Measurements from ENCODE around the gene ELMO1.

ELMO1 gene

GRCh38 chr7:36896418-36896817 lies 552.2 kb downstream of the ELMO1 start:
- DNase-seq, result no peak
- Histone ChIP-seq H3K27ac (no peak overlapping the region), H3K4me3 (no peak overlapping the region), H3K27me3 (no peaks in the 10 kb centered on the region), H3K4me1 (no peaks in the 10 kb centered on the region), H3K36me3 (peaks cover 0 to 4% (median 0%) of the 10 kb centered on the region in 3 donors), H3K9me3 (no peaks in the 10 kb centered on the region)
- TF ChIP-seq, protein P1, sequence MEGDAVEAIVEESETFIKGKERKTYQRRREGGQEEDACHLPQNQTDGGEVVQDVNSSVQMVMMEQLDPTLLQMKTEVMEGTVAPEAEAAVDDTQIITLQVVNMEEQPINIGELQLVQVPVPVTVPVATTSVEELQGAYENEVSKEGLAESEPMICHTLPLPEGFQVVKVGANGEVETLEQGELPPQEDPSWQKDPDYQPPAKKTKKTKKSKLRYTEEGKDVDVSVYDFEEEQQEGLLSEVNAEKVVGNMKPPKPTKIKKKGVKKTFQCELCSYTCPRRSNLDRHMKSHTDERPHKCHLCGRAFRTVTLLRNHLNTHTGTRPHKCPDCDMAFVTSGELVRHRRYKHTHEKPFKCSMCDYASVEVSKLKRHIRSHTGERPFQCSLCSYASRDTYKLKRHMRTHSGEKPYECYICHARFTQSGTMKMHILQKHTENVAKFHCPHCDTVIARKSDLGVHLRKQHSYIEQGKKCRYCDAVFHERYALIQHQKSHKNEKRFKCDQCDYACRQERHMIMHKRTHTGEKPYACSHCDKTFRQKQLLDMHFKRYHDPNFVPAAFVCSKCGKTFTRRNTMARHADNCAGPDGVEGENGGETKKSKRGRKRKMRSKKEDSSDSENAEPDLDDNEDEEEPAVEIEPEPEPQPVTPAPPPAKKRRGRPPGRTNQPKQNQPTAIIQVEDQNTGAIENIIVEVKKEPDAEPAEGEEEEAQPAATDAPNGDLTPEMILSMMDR (IDR thresholded peaks at IDR 0.05), result no peak
- intact Hi-C loops (cut with DNase I; ENCODE audit: low total_unique reads), result no loop called here

GRCh38 chr7:36895192-36895591 lies 553.5 kb downstream of the ELMO1 start:
- peaks cover 0 to 4% (median 0%) of the 10 kb centered on the region in 3 donors for H3K36me3 ChIP-seq
- H3K27ac ChIP-seq, result no peak overlapping the region
- intact Hi-C loops (cut with DNase I; ENCODE audit: low total_unique reads), result no loop called here
- H3K4me3 ChIP-seq, result no peak overlapping the region
- no peaks in the 10 kb centered on the region for H3K9me3 ChIP-seq
- no peaks in the 10 kb centered on the region for H3K4me1 ChIP-seq
- no peaks in the 10 kb centered on the region for H3K27me3 ChIP-seq
- TF ChIP-seq, protein P1 (IDR thresholded peaks at IDR 0.05), result no peak
- DNase-seq, result no peak

DNA sequence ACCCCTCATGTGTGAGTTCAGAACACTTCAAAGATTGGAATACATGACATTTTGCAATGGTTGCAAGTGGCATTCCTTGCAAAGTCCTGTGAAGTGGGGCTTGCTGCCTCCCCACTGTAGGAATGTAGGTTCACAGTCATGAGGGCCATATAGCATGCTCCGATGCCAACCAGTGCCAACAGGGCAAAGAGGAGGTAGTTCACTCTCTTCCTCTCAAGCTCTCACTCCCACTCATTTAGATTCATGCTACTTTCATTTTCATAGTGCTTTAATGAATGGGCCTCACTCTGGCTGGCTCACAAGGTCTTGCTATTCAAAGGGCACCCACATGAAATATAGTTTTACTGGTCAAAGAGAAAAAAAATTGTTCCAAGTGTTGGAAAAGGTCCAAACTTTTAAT lies 554.5 kb downstream of the ELMO1 start:
- no peaks in the 10 kb centered on the region for H3K9me3 ChIP-seq
- no peaks in the 10 kb centered on the region for H3K4me1 ChIP-seq
- intact Hi-C loops (cut with DNase I; ENCODE audit: low total_unique reads), result no loop called here
- TF ChIP-seq, protein P1 (IDR thresholded peaks at IDR 0.05), result no peak
- H3K27me3 ChIP-seq, result no peaks in the 10 kb centered on the region
- H3K27ac ChIP-seq, result no peak overlapping the region
- no peak overlapping the region for H3K4me3 ChIP-seq
- DNase-seq, result no peak
- peaks cover 0 to 4% (median 0%) of the 10 kb centered on the region in 3 donors for H3K36me3 ChIP-seq

GRCh38 chr7:36889182-36889581 lies 559.5 kb downstream of the ELMO1 start:
- Histone ChIP-seq H3K4me3 (no peak overlapping the region), H3K9me3 (no peaks in the 10 kb centered on the region), H3K27ac (no peak overlapping the region), H3K27me3 (no peaks in the 10 kb centered on the region), H3K4me1 (no peaks in the 10 kb centered on the region), H3K36me3 (peaks cover 0 to 7% (median 0%) of the 10 kb centered on the region in 3 donors)
- intact Hi-C loops (cut with DNase I; ENCODE audit: low total_unique reads), result no loop called here
- DNase-seq, result no peak
- TF ChIP-seq, protein P1 (IDR thresholded peaks at IDR 0.05), result no peak

DNA sequence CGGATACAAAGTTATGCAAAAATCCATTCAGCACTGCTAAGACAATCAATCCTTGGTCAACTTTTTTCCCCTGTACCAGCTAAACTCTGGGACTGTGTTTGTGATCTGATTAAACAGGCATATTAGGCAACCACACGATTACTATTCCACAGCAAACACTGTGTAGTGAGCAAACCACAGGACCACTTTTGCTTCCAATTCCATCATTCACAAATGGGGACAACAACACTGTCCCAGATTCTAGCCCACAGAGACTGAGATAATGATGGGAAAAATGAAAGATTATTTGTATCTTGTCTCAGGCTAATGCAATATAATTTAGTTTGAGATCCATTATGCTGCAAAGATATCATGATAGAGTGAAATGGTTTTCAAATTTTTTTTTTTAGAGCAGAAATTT lies 560.7 kb downstream of the ELMO1 start:
- Histone ChIP-seq H3K27ac (no peak overlapping the region), H3K4me3 (no peak overlapping the region), H3K4me1 (no peaks in the 10 kb centered on the region), H3K27me3 (no peaks in the 10 kb centered on the region), H3K9me3 (no peaks in the 10 kb centered on the region), H3K36me3 (peaks cover 0 to 3% (median 0%) of the 10 kb centered on the region in 3 donors)
- DNase-seq, result no peak
- intact Hi-C loops (cut with DNase I; ENCODE audit: low total_unique reads), result no loop called here
- TF ChIP-seq, protein P1 (IDR thresholded peaks at IDR 0.05), result no peak

DNA sequence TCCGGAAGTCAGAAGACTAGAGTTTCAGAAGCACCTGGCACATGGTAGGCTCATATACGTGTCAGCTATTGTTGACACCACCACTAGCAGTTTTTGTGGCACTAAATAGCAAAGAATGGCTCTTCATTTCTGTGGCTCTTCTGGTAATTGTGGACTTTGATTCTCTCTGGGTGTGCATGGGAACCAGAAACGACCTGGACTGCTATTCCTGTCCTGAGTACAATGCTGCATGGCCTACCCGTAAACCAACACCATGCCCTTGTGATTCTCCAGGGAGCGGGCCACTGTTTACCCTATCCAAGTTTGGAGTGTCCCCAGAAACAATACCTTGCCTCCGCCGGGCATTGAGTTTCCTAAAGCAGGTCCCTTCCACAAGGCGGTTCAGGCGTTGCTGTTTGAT lies 561.4 kb downstream of the ELMO1 start:
- Histone ChIP-seq H3K4me3 (no peak overlapping the region), H3K9me3 (no peaks in the 10 kb centered on the region), H3K36me3 (peaks cover 0 to 3% (median 0%) of the 10 kb centered on the region in 3 donors), H3K27me3 (no peaks in the 10 kb centered on the region), H3K27ac (no peak overlapping the region), H3K4me1 (no peaks in the 10 kb centered on the region)
- no peak for DNase-seq
- TF ChIP-seq, protein P1 (IDR thresholded peaks at IDR 0.05), result no peak
- intact Hi-C loops (cut with DNase I; ENCODE audit: low total_unique reads), result no loop called here

All from tibial artery (tissue), 4 donors.